Fibroblast of lung (primary cell): ENCODE measurements around the gene MDM1.

Source experiments
- EZH2 ChIP-seq: IDR thresholded peaks from 2 replicates; pipeline ENCODE4 v1.5.1; 2012; ENCODE audit warnings: low read length, control low read depth, mild to moderate bottlenecking; ENCODE audit errors: missing control alignments
- TF ChIP-seq, protein P1 (sequence below), 2 donors: IDR thresholded peaks in 1 of 2; conservative IDR thresholded peaks in 1 of 2; 1 replicate in 1 of 2; 2 replicates in 1 of 2; pipeline ENCODE4 v1.5.1; 2011 to 2012; ENCODE audit warnings: low read length in 2 of 2, control low read depth in 1 of 2, inconsistent platforms in 1 of 2, low read depth in 1 of 2, mild to moderate bottlenecking in 1 of 2

DNA sequence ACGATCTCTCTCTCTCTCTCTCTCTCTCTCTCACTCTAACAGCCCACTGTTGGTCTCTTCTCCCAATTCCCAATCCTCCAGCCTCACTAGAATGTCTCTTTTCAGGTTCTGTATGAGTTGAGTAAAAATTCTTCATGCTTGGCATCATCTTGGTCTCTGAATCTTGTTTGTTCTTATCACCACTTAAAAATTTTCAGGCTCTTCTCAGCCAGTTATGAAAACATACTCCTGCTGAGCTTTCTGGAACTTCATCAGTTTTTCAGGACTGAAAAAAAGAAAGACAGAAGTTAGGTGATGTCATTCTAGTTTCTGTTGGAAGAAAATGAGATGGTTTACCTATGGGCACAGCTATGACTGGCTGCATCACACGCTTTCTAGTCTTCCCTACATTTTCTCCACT is 67.3 kb downstream of the MDM1 start:
- TF ChIP-seq, protein P1, sequence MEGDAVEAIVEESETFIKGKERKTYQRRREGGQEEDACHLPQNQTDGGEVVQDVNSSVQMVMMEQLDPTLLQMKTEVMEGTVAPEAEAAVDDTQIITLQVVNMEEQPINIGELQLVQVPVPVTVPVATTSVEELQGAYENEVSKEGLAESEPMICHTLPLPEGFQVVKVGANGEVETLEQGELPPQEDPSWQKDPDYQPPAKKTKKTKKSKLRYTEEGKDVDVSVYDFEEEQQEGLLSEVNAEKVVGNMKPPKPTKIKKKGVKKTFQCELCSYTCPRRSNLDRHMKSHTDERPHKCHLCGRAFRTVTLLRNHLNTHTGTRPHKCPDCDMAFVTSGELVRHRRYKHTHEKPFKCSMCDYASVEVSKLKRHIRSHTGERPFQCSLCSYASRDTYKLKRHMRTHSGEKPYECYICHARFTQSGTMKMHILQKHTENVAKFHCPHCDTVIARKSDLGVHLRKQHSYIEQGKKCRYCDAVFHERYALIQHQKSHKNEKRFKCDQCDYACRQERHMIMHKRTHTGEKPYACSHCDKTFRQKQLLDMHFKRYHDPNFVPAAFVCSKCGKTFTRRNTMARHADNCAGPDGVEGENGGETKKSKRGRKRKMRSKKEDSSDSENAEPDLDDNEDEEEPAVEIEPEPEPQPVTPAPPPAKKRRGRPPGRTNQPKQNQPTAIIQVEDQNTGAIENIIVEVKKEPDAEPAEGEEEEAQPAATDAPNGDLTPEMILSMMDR (conservative IDR thresholded peaks at IDR 0.05 in 1 of 2, IDR thresholded peaks at IDR 0.05 in 1 of 2; ENCODE audit: low read depth in 1 of 2, low read length in 2 of 2) = no peak
- no peak for TF ChIP-seq EZH2
